HepG2 (cell line): ENCODE results near the gene PRMT5. TPM values are rescaled to one million over a fixed set of nuclear protein-coding genes. Genes with fewer than 3 reads are reported as not detected.

Experiments
- HNF4G ChIP-seq, 2 experiments: sonication (generic) in 1 of 2; formaldehyde crosslinking in 1 of 2; IDR thresholded peaks; 2 replicates each; pipeline versions ENCODE4 v1.4.0 to v1.6.1; 2011 to 2020; ENCODE audit warnings: borderline replicate concordance in 2 of 2, low read depth in 2 of 2, mild to moderate bottlenecking in 2 of 2, low read length in 1 of 2, missing genetic modification reagents in 1 of 2, moderate library complexity in 1 of 2
- HOXA5 ChIP-seq: sonication (generic); formaldehyde crosslinking; IDR thresholded peaks from 2 replicates; pipeline ENCODE4 v1.4.0; 2020; ENCODE audit warnings: missing genetic modification reagents
- PHF20 ChIP-seq: sonication (generic); formaldehyde crosslinking; IDR thresholded peaks from 2 replicates; pipeline ENCODE4 v1.5.0; 2020; ENCODE audit warnings: mild to moderate bottlenecking, missing genetic modification reagents
- PITX1 ChIP-seq: sonication (generic); formaldehyde crosslinking; IDR thresholded peaks from 2 replicates; pipeline ENCODE4 v1.5.1; 2020; ENCODE audit warnings: mild to moderate bottlenecking, missing genetic modification reagents
- PRDM10 ChIP-seq: sonication (generic); formaldehyde crosslinking; IDR thresholded peaks from 2 replicates; pipeline ENCODE4 v1.4.0; 2020; ENCODE audit warnings: low read depth, missing genetic modification reagents
- PRDM4 ChIP-seq: sonication (generic); formaldehyde crosslinking; IDR thresholded peaks from 2 replicates; pipeline ENCODE4 v1.9.0; 2021; ENCODE audit warnings: missing genetic modification reagents, borderline replicate concordance
- SMARCE1 ChIP-seq: fragments of 450-650 bp; IDR thresholded peaks from 2 replicates; pipeline ENCODE4 v1.6.1; 2017; ENCODE audit warnings: borderline replicate concordance
- TBL1XR1 ChIP-seq: fragments of 150-350 bp; IDR thresholded peaks from 2 replicates; pipeline ENCODE4 v1.6.1; 2014; ENCODE audit warnings: borderline replicate concordance, low read length; ENCODE audit not compliant: partially characterized antibody
- TRIM24 ChIP-seq: sonication (generic); formaldehyde crosslinking; IDR thresholded peaks from 2 replicates; pipeline ENCODE4 v1.8.0; 2022; ENCODE audit warnings: mild to moderate bottlenecking, missing genetic modification reagents
- ZNF143 ChIP-seq: sonication (generic); formaldehyde crosslinking; IDR thresholded peaks from 2 replicates; pipeline ENCODE4 v1.4.0; 2020; ENCODE audit warnings: missing genetic modification reagents
- ZNF564 ChIP-seq: sonication (generic); formaldehyde crosslinking; IDR thresholded peaks from 2 replicates; pipeline ENCODE4 v1.8.1; 2023; ENCODE audit warnings: mild to moderate bottlenecking, missing genetic modification reagents
- ZZZ3 ChIP-seq: sonication (generic); formaldehyde crosslinking; IDR thresholded peaks from 2 replicates; pipeline ENCODE4 v1.4.0; 2020; ENCODE audit warnings: missing genetic modification reagents, mild to moderate bottlenecking, borderline replicate concordance
- polyA plus RNA-seq, 8 experiments: library from polyadenylated mRNA; depleted of rRNA in 3 of 8; stranded (reverse) in 7 of 8; unstranded in 1 of 8; fragments of >200 nt; fragmentation: Illumina TruSeq in 4 of 8; extraction: Trizol in 4 of 8; gene quantifications; 2 replicates each; pipeline versions ENCODE4 v1.2.1 to v1.2.3, GENCODE V29; 2011 to 2016; ENCODE audit warnings: low read depth in 4 of 8, missing spikeins in 1 of 8, mixed read lengths in 1 of 8; ENCODE audit not compliant: insufficient read depth in 1 of 8
- total RNA-seq, 5 experiments: library from RNA; depleted of rRNA; stranded (reverse); fragments of >200 nt; fragmentation: Illumina TruSeq; extraction: Trizol; gene quantifications; 2 replicates each; pipeline ENCODE4 v1.2.3, GENCODE V29; 2016; ENCODE audit warnings: low read depth in 1 of 5
- TF ChIP-seq, protein P1 (sequence below): sonication (generic); formaldehyde crosslinking; conservative IDR thresholded peaks from 2 replicates; pipeline ENCODE4 v1.4.0; 2020; ENCODE audit warnings: mild to moderate bottlenecking, missing genetic modification reagents, moderate library complexity
- TF ChIP-seq, protein P2 (sequence below): sonication (generic); formaldehyde crosslinking; IDR thresholded peaks from 2 replicates; pipeline ENCODE4 v1.5.0; 2020; ENCODE audit warnings: mild to moderate bottlenecking, missing genetic modification reagents, borderline replicate concordance

PRMT5 gene
- total and polyA plus RNA-seq, 2 of the 13 experiments (the other 11 are each of a cell fraction or from before 2014, with no cell fraction given) = 210 to 354 TPM

- no peak for TF ChIP-seq ZNF564 (CRISPR knock-in tag)
- TF ChIP-seq PHF20 = no peak
- no peak for TF ChIP-seq SMARCE1
- TF ChIP-seq ZZZ3 (CRISPR knock-in tag) = peak; percentile 89
- TF ChIP-seq PRDM10 (CRISPR knock-in tag) = peak; percentile 87
- TF ChIP-seq HNF4G (IDR thresholded peaks at IDR 0.05; ENCODE audit: borderline replicate concordance, low read depth, low read length) = peak; percentile 98
- peak; percentile 97; the same call in 1 of the 2 replicates for TF ChIP-seq HNF4G (CRISPR knock-in tag; IDR thresholded peaks at IDR 0.05; ENCODE audit: borderline replicate concordance, low read depth)
- TF ChIP-seq TBL1XR1 = peak; percentile 89
- no peak for TF ChIP-seq HOXA5 (CRISPR knock-in tag)
- TF ChIP-seq, protein P1, sequence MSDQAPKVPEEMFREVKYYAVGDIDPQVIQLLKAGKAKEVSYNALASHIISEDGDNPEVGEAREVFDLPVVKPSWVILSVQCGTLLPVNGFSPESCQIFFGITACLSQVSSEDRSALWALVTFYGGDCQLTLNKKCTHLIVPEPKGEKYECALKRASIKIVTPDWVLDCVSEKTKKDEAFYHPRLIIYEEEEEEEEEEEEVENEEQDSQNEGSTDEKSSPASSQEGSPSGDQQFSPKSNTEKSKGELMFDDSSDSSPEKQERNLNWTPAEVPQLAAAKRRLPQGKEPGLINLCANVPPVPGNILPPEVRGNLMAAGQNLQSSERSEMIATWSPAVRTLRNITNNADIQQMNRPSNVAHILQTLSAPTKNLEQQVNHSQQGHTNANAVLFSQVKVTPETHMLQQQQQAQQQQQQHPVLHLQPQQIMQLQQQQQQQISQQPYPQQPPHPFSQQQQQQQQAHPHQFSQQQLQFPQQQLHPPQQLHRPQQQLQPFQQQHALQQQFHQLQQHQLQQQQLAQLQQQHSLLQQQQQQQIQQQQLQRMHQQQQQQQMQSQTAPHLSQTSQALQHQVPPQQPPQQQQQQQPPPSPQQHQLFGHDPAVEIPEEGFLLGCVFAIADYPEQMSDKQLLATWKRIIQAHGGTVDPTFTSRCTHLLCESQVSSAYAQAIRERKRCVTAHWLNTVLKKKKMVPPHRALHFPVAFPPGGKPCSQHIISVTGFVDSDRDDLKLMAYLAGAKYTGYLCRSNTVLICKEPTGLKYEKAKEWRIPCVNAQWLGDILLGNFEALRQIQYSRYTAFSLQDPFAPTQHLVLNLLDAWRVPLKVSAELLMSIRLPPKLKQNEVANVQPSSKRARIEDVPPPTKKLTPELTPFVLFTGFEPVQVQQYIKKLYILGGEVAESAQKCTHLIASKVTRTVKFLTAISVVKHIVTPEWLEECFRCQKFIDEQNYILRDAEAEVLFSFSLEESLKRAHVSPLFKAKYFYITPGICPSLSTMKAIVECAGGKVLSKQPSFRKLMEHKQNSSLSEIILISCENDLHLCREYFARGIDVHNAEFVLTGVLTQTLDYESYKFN (CRISPR knock-in tag) = peak; percentile 100
- TF ChIP-seq TRIM24 (CRISPR knock-in tag) = no peak
- TF ChIP-seq PITX1 (CRISPR knock-in tag) = peak; percentile 95
- no peak for TF ChIP-seq ZNF143 (CRISPR knock-in tag)
- TF ChIP-seq PRDM4 (CRISPR knock-in tag) = no peak
- TF ChIP-seq, protein P2, sequence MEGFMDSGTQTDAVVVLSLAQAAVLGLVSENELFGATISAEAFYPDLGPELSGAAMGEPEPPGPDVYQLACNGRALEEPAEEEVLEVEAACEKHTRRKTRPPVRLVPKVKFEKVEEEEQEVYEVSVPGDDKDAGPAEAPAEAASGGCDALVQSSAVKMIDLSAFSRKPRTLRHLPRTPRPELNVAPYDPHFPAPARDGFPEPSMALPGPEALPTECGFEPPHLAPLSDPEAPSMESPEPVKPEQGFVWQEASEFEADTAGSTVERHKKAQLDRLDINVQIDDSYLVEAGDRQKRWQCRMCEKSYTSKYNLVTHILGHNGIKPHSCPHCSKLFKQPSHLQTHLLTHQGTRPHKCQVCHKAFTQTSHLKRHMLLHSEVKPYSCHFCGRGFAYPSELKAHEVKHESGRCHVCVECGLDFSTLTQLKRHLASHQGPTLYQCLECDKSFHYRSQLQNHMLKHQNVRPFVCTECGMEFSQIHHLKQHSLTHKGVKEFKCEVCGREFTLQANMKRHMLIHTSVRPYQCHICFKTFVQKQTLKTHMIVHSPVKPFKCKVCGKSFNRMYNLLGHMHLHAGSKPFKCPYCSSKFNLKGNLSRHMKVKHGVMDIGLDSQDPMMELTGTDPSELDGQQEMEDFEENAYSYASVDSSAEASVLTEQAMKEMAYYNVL (CRISPR knock-in tag) = no peak
Measured at GRCh38 chr14:22977684-22978486, 48.7 kb upstream of the PRMT5 start (continued).
